Measurements from ENCODE around the gene SNAI3.

SNAI3 gene

DNA sequence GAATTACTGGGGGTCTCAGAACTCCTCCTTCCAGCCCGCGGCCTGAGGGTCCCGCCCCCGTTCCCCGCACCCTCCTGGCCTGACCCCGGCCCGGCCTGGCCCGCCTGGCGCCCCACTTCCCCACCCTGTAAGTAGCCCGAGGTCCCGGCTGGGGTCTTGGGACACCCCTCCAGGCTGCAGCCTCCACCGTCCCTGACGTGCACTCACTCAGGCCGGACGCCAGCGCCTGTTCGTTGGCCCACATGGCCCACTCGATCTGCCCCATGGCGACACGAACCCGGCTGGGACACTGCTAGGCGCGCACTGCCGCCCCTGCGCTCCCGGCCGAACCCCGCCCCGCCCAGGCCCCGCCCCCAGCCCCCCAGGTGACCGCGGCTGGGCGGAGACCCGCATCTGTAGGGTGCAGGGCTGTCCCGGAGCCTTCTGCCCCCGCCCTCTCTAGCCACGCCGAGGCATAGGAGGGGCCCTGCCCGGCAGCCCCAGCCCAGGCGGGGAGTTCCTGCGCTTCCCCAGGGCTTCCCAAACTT is 35.5 kb downstream of the SNAI3 start, which contains the start of gene CYBA (continued):
- TF ChIP-seq ZNF530 (tag by site-specific recombination; IDR thresholded peaks at IDR 0.05; ENCODE audit: low read depth) (no peak), ZNF843 (tag by site-specific recombination; IDR thresholded peaks at IDR 0.05) (0 out of 2 replicates have a peak, but pooled peaks have one; percentile 20), ZNF132 (tag by site-specific recombination; IDR thresholded peaks at IDR 0.05; ENCODE audit: borderline replicate concordance) (no peak), ZNF221 (tag by site-specific recombination; IDR thresholded peaks at IDR 0.05; ENCODE audit: borderline replicate concordance) (no peak), PBX3 (CRISPR knock-in tag; IDR thresholded peaks at IDR 0.05) (peak; percentile 40; the same call in 1 of the 2 replicates), YY1 (tag by site-specific recombination; IDR thresholded peaks at IDR 0.05) (no peak), ZBTB11 (tag by site-specific recombination; conservative IDR thresholded peaks at IDR 0.05; ENCODE audit: low read depth) (peak; percentile 29; the same call in 1 of the 2 replicates), ZBTB8A (tag by site-specific recombination; IDR thresholded peaks at IDR 0.05) (peak; percentile 44; the same call in 1 of the 2 replicates), ZBTB48 (tag by site-specific recombination; IDR thresholded peaks at IDR 0.05) (no peak), PRDM2 (tag by site-specific recombination; IDR thresholded peaks at IDR 0.05; ENCODE audit: borderline replicate concordance) (no peak), SP2 (tag by site-specific recombination; IDR thresholded peaks at IDR 0.05) (peak; percentile 42), KLF9 (tag by site-specific recombination; IDR thresholded peaks at IDR 0.05; ENCODE audit: low read depth) (peak; percentile 52), ZNF274 (IDR thresholded peaks at IDR 0.05; ENCODE audit: low read length) (no peak), ZNF274 (tag by site-specific recombination; IDR thresholded peaks at IDR 0.05; ENCODE audit: borderline replicate concordance) (no peak), ZNF610 (tag by site-specific recombination; IDR thresholded peaks at IDR 0.05; ENCODE audit: borderline replicate concordance) (no peak), ZBTB7A (tag by site-specific recombination; IDR thresholded peaks at IDR 0.05; ENCODE audit: low read depth) (peak; percentile 5; the same call in 1 of the 2 replicates), ZNF623 (tag by site-specific recombination; IDR thresholded peaks at IDR 0.05) (no peak), HOXA7 (CRISPR knock-in tag; IDR thresholded peaks at IDR 0.05; ENCODE audit: borderline replicate concordance) (no peak)
